Measurements from ENCODE around the gene AUTS2.
"Not testable (repeated sequence)": the region's sequence is repeated elsewhere in the genome, so short reads cannot be mapped to it uniquely, and the experiment has no call there.

The AUTS2 gene

GRCh38 chr7:70641882-70642281 is 1043.6 kb downstream of the AUTS2 start:
- Histone ChIP-seq H3K4me1 (ENCODE audit: insufficient read depth, insufficient read length) (peaks cover 5% of the 10 kb centered on the region), H3K27me3 (ENCODE audit: insufficient read depth, insufficient read length) (no peaks in the 10 kb centered on the region), H3K4me3 (ENCODE audit: insufficient read length, low read depth) (no peak overlapping the region), H3K9ac (ENCODE audit: insufficient read length, low read depth) (no peak overlapping the region), H3K9me3 (ENCODE audit: insufficient read depth, low read length) (no peaks in the 10 kb centered on the region), H3K36me3 (ENCODE audit: insufficient read depth, insufficient read length, low read length) (no peaks in the 10 kb centered on the region)
- DNase-seq (ENCODE audit: low read depth, low spot score) = no peak
- no peak for TF ChIP-seq YY1 (IDR thresholded peaks at IDR 0.05; ENCODE audit: insufficient read depth, insufficient read length)
- TF ChIP-seq ZNF274 (IDR thresholded peaks at IDR 0.05; ENCODE audit: low read depth, low read length) = no peak
- no peak for TF ChIP-seq SUZ12 (IDR thresholded peaks at IDR 0.05; ENCODE audit: extremely low read depth, insufficient read depth, insufficient read length)

- Histone ChIP-seq H3K9ac (ENCODE audit: insufficient read length, low read depth) (no peak overlapping the region), H3K4me3 (ENCODE audit: insufficient read length, low read depth) (no peak overlapping the region), H3K4me1 (ENCODE audit: insufficient read depth, insufficient read length) (peaks cover 3% of the 10 kb centered on the region), H3K27me3 (ENCODE audit: insufficient read depth, insufficient read length) (no peaks in the 10 kb centered on the region), H3K9me3 (ENCODE audit: insufficient read depth, low read length) (no peaks in the 10 kb centered on the region), H3K36me3 (ENCODE audit: insufficient read depth, insufficient read length, low read length) (no peaks in the 10 kb centered on the region)
- DNase-seq (ENCODE audit: low read depth, low spot score) = no peak
- no peak for TF ChIP-seq ZNF274 (IDR thresholded peaks at IDR 0.05; ENCODE audit: low read depth, low read length)
- TF ChIP-seq SUZ12 (IDR thresholded peaks at IDR 0.05; ENCODE audit: extremely low read depth, insufficient read depth, insufficient read length) = no peak
- TF ChIP-seq YY1 (IDR thresholded peaks at IDR 0.05; ENCODE audit: insufficient read depth, insufficient read length) = no peak
Measured at GRCh38 chr7:70645279-70645678, 1047.0 kb downstream of the AUTS2 start.

DNA sequence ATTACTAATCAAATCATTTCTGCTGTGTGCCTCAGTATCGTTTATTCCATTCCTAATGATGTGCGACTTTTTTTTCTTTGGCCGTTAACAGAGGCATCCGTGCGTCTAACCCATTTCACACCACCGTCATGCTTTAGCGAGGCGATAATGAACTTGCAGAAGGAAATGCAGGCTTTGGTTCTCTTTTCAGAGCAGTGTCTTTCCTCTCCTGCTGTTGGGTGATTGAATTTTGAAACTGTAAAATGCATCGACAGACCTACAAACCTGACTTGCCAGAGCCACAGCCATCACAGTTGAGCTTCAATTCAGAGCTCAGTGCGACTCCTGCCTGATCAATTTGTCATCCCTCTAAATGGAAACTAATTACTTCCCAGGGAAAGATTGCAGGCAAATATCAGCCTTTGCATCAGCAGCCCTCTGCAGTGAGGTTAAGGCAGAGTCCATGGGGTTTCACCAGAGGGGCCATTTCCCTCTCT is 1047.6 kb downstream of the AUTS2 start:
- Histone ChIP-seq H3K4me3 (ENCODE audit: insufficient read length, low read depth) (no peak overlapping the region), H3K9me3 (ENCODE audit: insufficient read depth, low read length) (no peaks in the 10 kb centered on the region), H3K4me1 (ENCODE audit: insufficient read depth, insufficient read length) (no peaks in the 10 kb centered on the region), H3K36me3 (ENCODE audit: insufficient read depth, insufficient read length, low read length) (no peaks in the 10 kb centered on the region), H3K9ac (ENCODE audit: insufficient read length, low read depth) (no peak overlapping the region), H3K27me3 (ENCODE audit: insufficient read depth, insufficient read length) (no peaks in the 10 kb centered on the region)
- no peak for DNase-seq (ENCODE audit: low read depth, low spot score)
- TF ChIP-seq ZNF274 (IDR thresholded peaks at IDR 0.05; ENCODE audit: low read depth, low read length) (no peak), YY1 (IDR thresholded peaks at IDR 0.05; ENCODE audit: insufficient read depth, insufficient read length) (no peak), SUZ12 (IDR thresholded peaks at IDR 0.05; ENCODE audit: extremely low read depth, insufficient read depth, insufficient read length) (no peak)

DNA sequence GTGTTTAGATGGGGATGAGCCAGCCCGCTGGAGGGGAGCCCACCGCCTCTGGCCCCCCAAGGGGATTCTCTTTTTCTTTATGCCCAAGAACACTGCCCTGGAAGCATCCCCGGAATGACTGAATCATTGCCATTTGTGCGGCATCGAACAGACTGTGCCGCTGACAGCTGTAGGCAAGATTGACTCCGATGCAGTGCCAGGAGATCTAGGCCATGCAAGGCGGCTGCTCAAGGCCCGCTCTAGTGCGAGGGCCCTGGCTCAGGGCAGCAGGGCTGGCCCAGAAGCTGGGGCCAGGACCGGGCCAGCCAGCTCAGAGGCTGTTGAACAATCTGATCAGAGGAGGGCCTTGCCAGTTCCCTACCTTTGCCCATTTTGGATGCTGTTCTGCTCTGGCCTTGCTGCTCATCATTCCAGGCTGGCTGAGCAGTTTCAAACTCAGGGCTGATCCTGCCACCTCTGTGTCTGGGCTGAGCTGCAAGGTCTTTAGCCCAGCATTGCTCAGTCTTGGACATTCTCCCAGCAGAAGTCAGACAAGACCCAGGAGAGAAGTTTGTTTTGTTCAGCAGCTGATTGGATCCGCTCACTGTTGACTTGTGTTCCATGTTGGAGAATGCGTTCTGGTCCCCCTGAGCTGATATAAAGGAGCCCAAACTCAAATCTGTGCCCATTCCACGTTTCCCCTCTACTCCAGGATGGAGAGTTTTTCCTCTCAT is 1048.4 kb downstream of the AUTS2 start:
- Histone ChIP-seq H3K36me3 (ENCODE audit: insufficient read depth, insufficient read length, low read length) (no peaks in the 10 kb centered on the region), H3K4me3 (ENCODE audit: insufficient read length, low read depth) (no peak overlapping the region), H3K27me3 (ENCODE audit: insufficient read depth, insufficient read length) (no peaks in the 10 kb centered on the region), H3K9me3 (ENCODE audit: insufficient read depth, low read length) (no peaks in the 10 kb centered on the region), H3K9ac (ENCODE audit: insufficient read length, low read depth) (no peak overlapping the region), H3K4me1 (ENCODE audit: insufficient read depth, insufficient read length) (no peaks in the 10 kb centered on the region)
- DNase-seq (ENCODE audit: low read depth, low spot score) = no peak
- TF ChIP-seq ZNF274 (IDR thresholded peaks at IDR 0.05; ENCODE audit: low read depth, low read length) (no peak), YY1 (IDR thresholded peaks at IDR 0.05; ENCODE audit: insufficient read depth, insufficient read length) (no peak), SUZ12 (IDR thresholded peaks at IDR 0.05; ENCODE audit: extremely low read depth, insufficient read depth, insufficient read length) (no peak)

GRCh38 chr7:70647801-70648498 is 1049.7 kb downstream of the AUTS2 start:
- H3K4me3 ChIP-seq (ENCODE audit: insufficient read length, low read depth) = no peak overlapping the region
- H3K9ac ChIP-seq (ENCODE audit: insufficient read length, low read depth) = no peak overlapping the region
- TF ChIP-seq ZNF274 (IDR thresholded peaks at IDR 0.05; ENCODE audit: low read depth, low read length) (no peak), YY1 (IDR thresholded peaks at IDR 0.05; ENCODE audit: insufficient read depth, insufficient read length) (no peak), SUZ12 (IDR thresholded peaks at IDR 0.05; ENCODE audit: extremely low read depth, insufficient read depth, insufficient read length) (no peak)
- no peak for DNase-seq (ENCODE audit: low read depth, low spot score)
- H3K27me3 ChIP-seq (ENCODE audit: insufficient read depth, insufficient read length) = no peaks in the 10 kb centered on the region
- no peaks in the 10 kb centered on the region for H3K9me3 ChIP-seq (ENCODE audit: insufficient read depth, low read length)
- H3K36me3 ChIP-seq (ENCODE audit: insufficient read depth, insufficient read length, low read length) = no peaks in the 10 kb centered on the region
- H3K4me1 ChIP-seq (ENCODE audit: insufficient read depth, insufficient read length) = no peaks in the 10 kb centered on the region

- H3K4me3 ChIP-seq (ENCODE audit: insufficient read length, low read depth); H3K36me3 ChIP-seq (ENCODE audit: insufficient read depth, insufficient read length, low read length); H3K9me3 ChIP-seq (ENCODE audit: insufficient read depth, low read length); H3K9ac ChIP-seq (ENCODE audit: insufficient read length, low read depth); H3K4me1 ChIP-seq (ENCODE audit: insufficient read depth, insufficient read length); DNase-seq (ENCODE audit: low read depth, low spot score); H3K27me3 ChIP-seq (ENCODE audit: insufficient read depth, insufficient read length): not testable (repeated sequence)
Measured at GRCh38 chr7:70648499-70648861, 1050.2 kb downstream of the AUTS2 start.

DNA sequence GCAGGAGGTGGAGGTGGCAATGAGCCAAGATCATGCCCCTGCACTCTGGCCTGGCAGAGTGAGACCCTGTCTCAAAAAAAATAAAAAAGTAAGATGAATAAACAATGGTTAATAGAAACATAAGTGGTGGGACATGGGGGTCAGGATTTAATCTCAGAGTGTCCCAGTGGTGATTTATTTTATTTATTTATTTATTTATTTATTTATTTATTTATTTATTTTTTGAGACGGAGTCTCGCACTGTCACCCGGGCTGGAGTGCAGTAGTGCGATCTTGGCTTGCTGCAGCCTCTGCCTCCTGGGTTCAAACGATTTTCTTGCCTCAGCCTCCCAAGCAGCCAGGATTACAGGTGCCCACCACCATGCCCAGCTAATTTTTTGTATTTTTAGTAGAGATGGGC is 1051.0 kb downstream of the AUTS2 start:
- Histone ChIP-seq H3K9me3 (ENCODE audit: insufficient read depth, low read length) (no peaks in the 10 kb centered on the region), H3K9ac (ENCODE audit: insufficient read length, low read depth) (no peak overlapping the region), H3K36me3 (ENCODE audit: insufficient read depth, insufficient read length, low read length) (no peaks in the 10 kb centered on the region), H3K27me3 (ENCODE audit: insufficient read depth, insufficient read length) (no peaks in the 10 kb centered on the region), H3K4me3 (ENCODE audit: insufficient read length, low read depth) (no peak overlapping the region), H3K4me1 (ENCODE audit: insufficient read depth, insufficient read length) (no peaks in the 10 kb centered on the region)
- no peak for TF ChIP-seq SUZ12 (IDR thresholded peaks at IDR 0.05; ENCODE audit: extremely low read depth, insufficient read depth, insufficient read length)
- no peak for DNase-seq (ENCODE audit: low read depth, low spot score)
